ENCODE results near the gene DERA.
"Not testable (repeated sequence)": the region's sequence is repeated elsewhere in the genome, so short reads cannot be mapped to it uniquely, and the experiment has no call there.

The DERA gene

DNA sequence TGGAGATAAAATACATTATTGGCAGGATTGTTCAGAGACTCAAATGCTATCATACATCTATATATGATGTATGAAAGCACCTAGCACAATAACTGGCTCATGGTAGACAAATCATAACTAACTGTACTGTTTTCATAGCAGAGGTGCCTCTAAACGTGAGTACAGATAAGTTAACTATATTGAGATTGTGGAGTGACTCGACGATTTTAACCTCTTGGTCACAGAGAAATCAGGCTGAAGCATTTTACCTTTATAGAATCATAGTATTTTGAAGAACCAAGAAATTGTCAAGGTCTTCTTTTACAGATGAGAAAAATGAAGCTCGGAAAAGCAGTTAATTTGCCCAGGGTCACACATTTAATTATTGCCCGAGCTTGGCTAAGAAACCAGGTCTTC lies 666 bp upstream of the DERA start:
- no peak for DNase-seq

DNA sequence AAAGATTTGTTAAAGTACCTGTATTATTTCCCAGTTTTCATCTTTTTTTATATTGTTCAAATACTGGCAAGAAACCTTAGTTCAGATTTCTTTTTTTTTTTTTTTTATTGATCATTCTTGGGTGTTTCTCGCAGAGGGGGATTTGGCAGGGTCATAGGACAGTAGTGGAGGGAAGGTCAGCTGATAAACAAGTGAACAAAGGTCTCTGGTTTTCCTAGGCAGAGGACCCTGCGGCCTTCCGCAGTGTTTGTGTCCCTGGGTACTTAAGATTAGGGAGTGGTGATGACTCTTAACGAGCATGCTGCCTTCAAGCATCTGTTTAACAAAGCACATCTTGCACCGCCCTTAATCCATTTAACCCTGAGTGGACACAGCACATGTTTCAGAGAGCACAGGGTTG lies 799 bp downstream of the DERA start:
- not testable (repeated sequence) for DNase-seq

DNA sequence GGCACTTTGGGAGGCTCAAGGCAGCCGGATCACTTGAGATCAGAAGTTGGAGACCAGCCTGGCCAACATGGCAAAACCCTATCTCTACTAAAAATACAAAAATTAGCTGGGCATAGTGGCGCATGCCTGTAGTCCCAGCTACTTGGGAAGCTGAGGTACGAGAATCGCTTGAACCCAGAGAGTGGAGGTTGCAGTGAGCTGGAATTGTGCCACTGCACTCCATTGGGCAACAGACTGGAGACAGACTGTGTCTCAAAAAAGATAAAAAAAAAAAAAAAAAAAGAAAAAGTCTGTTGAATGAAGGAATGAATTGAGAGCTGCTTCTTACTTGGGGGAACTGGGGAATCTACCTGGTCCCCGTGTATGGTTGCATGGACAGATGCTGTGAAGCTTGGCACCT lies 3.0 kb downstream of the DERA start:
- DNase-seq, result not testable (repeated sequence)

DNA sequence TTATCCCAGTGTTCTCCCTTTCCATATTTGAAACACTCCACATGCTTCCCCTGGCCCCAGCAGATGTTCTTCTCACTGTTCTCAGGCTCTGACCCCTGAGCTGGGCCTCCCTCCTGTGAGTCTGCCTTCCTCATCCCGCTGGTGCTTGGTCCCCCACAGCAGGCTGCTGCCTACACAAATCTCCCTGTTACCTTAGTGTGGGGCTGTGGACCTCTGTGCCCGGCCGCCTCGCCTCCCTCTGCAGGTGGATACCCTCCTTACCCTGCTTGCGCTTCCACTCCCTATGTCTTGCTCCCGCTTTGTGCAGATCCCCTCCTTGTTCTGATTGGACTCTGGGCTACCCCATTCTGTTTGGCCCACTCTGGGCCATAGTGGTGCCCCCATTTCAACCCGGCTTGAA lies 6.9 kb downstream of the DERA start:
- no peak for DNase-seq

DNA sequence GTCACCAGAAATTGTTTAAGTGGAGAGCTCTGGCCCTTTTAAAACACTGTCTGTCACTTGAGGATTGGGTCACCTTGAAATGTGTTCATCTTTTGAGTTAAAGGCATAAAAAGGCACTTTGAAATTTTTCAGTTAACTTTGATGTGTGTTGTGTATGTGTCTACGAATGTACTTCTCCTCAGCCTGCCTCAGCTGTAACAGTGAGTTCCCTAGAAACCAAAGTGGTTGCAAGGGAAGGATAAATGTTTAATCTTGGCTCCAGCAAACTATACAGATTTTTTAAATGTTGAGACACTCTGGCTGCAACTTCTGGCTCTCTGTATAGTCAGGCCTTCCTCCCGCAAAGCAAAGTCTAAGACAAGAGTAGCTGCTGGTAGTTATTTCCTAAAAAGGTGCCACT lies 8.3 kb downstream of the DERA start:
- no peak for DNase-seq

DNA sequence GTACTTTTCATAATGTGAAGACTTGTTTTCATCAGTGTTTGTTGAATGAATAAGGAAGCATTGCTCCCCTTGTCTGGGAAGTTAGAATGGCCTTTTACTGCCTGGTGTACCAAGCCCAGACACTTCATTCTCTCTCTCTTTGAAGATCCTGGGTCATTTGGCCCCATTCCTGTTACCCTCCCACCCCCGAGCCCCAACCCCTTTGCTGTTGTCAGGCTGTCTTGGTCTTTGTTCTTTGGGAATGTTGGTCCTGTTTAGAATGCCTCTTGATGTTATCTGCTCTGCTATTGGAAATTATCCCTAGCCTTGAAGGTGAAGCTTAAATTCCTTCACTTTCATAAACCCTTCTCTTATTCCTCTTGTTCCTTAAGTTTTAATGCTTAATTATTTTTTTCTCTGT lies 13.8 kb downstream of the DERA start:
- no peak for DNase-seq

DNA sequence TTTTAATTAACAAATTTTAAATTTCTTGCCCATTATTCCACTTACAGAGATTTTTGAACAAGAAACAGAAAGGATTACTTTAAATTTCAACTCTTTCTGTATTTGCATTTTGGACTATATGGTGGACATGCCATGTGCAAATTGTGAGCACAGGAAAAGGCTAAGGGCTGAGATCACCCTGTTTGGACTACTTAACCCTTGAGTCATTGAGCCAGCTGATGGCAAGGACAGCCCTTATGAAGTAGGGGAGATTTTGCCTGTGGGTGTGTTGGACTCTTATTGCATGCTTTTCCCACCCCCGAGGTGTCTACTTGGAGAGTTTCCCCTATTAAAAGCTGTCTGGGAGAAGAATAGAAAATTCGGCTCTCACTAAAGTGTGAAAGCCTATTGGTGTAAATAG lies 17.2 kb downstream of the DERA start:
- no peak for DNase-seq

DNA sequence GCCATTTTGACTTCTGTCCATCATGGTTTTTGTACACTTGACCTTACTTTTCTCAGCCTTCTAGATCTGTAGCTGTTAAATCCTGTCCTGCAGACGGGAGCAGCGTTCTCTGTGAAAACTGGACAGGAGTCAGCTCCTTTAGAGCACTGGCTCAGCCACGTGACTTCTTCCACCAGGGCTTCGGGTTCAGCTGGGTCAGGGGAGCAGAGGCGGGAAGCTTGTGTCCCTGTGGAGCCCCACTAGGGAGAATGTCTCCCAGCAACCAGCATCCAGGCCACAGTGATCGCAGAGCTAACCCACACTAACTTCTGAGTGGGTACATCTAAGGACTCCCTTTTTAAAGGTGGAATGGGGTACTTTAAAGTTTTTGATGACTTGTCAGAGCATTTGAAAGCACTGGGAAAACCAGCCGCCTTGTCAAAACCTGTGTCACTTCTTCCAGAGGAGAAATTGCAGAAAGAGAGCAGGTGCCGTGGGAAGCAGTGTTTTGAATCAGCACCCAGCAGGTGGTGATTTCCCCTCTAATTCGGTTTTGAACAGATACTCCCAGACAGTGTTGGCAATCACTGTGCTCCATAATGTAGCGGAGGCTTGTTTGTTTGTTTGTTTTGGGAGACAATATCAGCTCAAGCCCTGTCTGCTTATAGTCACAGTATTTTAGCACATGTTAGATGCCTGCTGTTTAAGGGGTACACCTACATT lies 17.9 kb downstream of the DERA start:
- DNase-seq, result no peak

DNA sequence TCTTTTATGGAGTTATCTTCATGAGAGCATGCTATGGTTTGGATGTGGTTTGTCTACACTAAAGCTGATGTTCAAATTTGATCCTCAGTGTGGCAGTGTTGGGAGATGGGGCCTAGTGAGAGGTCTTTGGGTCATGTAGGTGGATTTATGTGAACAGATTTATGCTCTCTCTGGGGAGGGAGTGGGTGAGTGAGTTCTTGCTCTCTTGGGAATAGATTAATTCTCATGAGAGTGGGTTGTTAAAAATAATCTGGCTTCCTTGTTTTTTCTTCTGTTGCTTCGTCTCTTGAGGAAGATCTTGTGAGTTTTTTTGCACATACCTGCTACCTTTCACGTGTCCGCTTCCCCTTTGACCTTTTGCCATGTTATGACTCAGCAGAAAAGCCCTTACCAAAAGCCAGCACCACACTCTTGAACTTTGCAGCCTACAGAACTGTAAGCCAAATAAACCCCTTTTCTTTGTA lies 20.5 kb downstream of the DERA start:
- no peak for DNase-seq

DNA sequence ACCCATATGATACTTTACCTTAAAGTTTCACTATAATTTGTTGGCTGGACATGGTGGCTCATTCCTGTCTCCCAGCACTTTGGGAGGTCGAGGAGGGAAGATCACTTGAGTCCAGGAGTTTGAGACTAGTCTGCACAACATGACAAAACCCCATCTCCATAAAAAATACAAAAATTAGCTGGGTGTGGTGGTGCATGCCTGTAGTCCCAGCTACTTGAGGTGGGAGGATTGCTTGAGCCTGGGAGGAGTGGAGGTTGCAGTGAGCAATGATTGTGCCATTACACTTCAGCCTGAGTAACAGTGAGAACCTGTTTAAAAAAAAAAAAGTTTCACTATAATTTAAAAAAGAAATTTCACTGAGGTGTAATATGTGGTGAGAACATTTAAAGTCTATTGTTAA lies 21.2 kb downstream of the DERA start:
- DNase-seq, result no peak

DNA sequence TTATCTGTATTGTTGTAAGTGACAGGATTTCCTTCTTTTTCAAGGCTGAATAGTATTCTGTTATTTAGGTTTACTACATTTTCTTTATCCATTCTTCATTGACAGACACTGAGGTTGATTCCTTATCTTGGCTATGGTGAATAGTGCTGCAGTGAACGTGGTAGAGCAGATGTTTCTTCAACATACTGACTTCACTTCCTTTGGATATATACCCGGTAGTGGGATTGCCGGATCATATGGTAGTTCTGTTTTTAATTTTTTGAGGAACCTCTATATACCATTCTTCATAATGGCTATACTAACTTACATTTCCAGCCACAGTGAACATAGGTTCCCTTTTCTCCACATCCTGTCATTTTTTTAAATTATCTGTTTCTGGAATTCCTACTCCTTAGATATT lies 21.8 kb downstream of the DERA start:
- no peak for DNase-seq

DNA sequence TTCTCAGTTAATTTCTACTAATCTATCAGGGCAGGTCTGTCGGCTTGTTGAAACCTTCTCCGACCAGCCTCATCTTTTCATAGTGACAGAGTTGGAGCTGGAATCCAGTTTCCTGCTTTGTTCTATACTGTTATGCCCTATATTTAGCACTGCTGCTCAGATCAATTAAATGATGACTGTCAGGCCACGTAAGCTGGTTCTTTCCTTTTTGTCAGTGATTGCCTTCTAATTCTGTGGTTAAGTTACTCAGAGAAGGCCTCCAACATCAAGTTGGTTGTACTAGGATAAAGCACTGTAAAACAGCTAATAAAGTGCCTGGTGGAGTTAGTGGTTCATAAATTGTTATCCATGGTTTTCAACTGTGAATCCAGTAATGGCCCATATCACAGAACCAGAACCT lies 22.6 kb downstream of the DERA start:
- DNase-seq, result no peak

DNA sequence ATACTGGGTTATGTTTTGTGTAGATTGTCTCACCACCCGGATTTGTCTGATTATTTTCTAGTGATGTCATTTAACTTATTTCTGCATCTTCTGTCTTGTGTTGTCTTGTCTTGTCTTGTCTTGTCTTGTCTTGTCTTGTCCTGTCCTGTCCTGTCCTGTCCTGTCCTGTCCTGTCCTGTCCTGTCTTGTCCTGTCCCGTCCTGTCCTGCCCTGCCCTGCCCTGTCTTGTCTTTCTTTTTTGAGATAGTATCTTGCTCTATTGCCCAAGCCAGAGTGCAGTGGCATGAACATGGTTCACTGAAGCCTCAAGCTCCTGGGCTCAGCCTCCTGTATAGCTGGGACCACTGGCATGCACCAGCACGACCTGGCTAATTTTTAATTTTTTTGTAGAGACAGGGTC lies 25.6 kb downstream of the DERA start:
- no peak for DNase-seq

DNA sequence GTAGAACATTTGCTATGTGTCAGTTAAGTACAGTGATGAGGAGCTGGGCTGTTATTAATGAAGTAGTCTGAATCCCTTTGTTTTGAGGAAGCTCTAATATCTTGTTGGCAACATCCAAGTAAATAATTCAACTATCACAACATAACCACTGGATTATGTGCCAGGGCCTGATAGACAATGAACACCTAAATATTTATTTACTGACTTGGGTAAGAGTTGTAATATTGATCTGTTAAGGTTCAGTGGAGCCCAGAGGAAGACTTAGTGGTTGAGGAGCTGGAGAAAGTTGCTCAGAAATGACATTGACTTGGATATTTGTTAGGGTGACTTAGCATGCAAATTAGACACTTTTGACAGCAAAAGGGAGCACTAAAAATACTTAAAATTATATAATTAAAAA lies 26.8 kb downstream of the DERA start:
- no peak for DNase-seq

DNA sequence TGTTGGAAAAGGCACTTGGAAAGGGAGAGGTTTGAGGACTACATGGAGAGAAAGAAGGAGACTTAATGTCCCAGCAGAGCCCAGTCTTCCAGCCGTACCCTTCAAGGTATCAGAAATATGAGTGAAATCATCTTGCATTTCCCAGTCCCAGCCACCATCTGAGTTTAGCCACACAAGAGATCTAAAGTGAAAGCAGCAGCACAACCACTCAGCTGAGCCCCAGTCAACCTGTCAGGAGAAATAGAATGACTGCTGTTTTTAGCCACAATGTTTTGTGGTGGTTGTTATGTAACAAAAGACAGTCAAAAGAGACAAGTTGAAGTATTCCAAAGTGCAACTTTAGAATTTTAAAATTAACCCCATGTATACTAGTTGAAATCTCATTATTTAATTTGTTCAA lies 28.0 kb downstream of the DERA start:
- no peak for DNase-seq

DNA sequence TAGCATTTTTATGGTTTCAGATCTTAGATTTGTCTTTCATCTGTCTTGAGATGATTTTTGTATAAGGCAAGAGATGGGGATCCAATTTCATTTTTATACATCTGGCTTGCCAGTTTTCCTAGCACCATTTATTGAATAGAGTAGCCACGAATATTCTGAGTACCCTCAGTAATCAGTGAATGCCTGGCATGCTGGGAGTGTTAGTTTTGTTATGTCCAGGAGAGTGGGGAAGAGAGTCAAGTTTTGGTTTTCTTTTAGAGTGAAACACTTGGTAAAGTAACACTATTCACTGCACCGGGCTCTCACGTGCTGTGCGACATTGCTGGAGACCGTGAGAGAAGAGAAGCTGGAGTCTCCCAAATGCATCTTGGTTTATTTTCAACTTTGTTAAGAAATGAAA lies 31.3 kb downstream of the DERA start:
- DNase-seq, result no peak

DNA sequence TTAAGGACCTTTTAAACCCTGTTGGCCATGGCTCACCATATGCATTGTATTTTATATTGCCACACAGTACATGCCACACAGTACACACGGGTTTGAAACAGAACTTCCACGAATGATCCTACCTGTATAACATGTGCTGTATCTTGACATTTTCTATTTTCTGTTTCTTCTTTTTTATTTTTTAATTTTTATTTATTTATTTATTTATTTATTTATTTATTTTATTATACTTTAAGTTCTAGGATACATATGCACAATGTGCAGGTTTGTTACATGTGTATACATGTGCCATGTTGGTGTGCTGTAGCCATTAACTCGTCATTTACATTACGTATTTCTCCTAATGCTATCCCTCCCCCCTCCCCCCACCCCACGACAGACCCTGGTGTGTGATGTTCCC lies 32.4 kb downstream of the DERA start:
- DNase-seq, result not testable (repeated sequence)

DNA sequence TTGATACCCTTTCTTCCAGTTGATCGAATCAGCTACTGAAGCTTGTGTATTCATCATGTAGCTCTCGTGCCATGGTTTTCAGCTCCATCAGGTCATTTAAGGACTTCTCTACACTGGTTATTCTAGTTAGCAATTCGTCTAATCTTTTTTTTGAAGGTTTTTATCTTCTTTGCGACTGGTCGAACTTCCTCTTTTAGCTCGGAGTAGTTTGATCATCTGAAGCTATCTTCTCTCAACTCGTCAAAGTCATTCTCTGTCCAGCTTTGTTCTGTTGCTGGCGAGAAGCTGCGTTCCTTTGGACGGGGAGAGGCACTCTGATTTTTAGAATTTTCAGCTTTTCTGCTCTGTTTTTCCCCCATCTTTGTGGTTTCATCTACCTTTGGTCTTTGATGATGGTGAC lies 37.3 kb downstream of the DERA start:
- not testable (repeated sequence) for DNase-seq

DNA sequence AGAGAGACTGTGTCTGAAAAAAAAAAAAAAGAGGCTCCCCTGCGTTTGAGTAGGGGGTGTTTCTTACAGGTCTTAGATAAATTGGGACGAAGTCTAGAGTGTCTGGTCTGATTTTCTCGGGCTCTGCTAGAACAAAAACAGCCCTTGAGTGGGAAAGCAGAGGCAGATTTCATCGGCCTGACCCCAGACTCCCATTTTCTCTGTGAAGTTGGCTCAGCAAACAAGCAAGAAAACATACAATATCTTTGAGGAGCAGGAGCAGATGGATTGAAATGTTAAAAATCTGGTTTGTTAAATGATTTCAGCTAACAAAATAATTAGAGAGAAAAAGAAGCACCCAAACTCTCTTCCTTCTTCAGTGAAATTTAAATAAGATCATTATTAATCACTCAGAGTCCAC lies 44.1 kb downstream of the DERA start:
- DNase-seq, result no peak

DNA sequence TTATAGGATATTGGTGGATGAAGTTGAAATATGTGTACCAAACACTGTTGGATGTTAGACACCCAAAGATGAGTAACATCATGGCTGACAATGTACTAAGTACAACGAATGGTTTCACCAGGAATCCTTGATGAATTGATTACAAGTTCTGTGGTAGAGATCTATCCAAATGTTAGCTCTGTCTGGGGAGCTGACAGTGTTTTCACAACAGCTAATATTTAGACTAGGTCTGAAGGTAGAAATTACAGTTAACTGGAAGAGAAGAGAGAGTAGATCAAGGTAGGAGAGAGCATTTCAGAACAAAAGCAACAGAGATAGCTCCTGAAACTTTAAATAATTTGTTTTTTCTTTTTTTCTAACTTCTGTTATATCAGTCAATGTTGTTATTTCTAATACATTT lies 44.9 kb downstream of the DERA start:
- DNase-seq, result no peak

DNA sequence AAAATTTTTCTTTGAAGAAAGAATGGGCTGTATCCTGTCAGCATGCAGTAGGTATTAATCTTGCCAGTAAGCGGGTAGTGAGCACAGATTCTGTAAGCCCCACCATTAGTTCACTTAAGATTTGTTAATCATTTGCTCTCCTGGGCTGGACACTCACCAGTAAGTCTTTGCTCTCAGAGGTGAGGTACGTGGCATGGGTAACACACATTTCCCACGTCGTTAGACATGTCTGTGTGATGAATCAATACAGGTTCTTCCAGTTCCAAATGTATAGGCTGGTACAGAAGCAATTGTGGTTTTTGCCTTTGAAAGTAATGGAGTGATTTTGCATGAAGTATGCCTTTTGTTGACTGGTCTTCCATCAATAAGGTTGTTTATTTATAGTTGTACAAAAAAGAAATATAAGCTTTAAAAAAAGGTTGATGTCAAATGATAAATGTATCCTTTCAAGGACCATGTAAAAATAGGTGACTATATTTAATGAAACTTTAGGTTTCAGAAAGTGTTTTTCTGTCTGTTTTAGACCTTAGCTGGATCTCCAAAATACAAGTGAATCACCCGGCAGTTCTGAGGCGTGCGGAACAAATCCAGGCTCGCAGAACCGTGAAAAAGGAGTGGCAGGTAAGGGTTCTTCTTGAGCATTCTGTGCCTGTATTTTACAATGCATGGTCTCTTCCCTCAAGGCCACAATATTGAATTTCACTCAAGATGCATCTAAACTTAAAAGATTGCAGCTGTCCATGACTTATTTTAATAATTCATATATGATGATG lies 45.5 kb downstream of the DERA start:
- no peak for DNase-seq

DNA sequence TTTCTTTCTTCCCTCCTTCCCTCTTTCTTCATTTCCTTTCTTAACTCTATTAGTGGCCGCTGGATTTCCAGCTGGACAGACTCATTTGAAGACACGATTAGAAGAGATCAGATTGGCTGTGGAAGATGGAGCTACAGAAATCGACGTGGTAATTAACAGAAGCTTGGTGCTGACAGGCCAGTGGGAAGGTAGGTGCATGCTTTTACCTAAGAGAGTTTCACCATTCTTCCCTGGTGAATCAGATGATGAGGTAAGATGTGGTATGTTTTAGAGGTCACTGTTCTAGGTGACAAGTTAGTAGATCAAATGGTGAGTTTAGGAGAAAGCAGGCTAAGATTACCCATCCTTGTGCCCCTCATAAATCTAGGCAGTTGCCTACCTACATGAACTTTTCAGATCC lies 51.6 kb downstream of the DERA start:
- DNase-seq, result no peak

DNA sequence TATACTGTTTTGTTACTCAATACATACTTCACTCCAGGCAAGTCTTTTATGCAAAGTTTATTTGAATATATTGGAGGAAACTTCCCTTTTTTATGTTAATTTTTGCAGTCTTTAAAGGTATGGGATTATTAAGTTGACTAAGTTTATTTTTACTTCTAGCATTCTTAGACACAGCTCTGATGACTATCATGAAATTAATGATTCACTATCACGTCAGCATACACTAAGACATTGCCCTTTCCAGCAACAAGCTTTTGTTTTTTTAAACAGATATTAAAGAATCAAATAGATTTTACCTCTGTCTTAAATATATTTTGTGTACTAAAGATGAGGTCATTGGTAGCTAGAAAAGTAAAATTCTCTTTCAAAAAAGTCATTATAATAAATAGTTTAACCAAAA lies 52.1 kb downstream of the DERA start:
- no peak for DNase-seq

DNA sequence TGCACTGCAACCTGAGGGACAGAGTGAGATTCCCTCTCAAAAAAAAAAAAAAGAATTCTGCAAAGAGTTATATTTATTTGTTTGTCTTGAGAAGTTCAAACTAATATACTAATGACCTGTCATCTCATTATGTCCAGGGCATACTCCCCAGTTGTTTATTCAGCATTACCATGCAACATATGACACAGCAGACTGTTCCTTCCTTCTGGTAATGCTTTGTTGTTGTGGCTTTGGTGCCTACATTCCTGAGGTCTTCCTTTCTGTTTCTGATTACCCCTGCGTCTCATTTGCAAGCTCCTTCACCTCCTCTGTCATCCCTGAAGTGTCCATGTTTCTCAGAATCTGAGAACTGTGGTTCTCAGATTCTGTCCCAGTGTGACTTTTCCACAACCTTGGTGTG lies 55.3 kb downstream of the DERA start:
- DNase-seq, result no peak

DNA sequence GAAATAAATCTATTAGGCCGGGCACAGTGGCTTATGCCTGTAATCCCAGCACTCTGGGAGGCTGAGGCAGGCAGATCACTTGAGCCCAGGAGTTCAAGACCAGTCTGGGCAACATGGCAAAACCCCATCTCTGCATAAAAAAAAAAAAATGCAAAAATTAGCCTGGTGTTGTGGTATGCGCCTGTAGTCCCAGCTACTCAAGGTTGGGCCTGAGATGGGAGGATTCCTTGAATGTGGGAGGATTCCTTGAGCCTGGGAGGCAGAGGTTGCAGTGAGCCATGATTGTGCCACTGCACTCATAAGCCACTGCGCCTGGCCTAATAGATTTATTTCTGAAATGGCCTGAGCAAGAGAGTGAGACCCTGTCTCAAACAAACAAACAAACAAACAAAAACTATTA lies 55.9 kb downstream of the DERA start:
- not testable (repeated sequence) for DNase-seq
